HG02884 (cell line): ENCODE data around the gene TBC1D16.
"Not testable (repeated sequence)": the region's sequence is repeated elsewhere in the genome, so short reads cannot be mapped to it uniquely, and the experiment has no call there.

Experiments
- ATAC-seq: cut with Tn5 transposase; IDR thresholded peaks from one replicate; pipeline ENCODE4 v1.9.1; 2021; ENCODE audit warnings: mild to moderate bottlenecking, moderate library complexity; ENCODE audit not compliant: unreplicated experiment

TBC1D16 gene

DNA sequence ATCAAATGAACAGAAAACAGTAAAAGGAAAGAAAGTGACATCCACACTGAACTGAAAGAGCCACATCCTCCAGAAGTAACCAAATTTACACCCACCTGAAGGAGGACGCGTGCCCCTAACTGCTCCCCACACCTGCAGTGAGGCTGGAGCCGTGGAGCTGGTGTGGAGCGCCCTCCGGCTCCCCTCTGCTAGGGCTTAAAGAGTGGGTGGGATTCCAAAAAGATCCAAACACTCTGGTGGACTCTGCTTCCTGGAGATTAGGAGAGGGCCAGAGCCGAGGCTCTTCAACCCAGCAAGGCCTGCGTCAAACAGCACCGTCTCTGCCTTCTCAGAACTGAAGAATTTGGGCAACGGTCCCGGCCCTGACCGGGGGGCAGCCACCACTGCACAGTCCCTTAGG is 16.0 kb upstream of the TBC1D16 start:
- no peak for ATAC-seq

DNA sequence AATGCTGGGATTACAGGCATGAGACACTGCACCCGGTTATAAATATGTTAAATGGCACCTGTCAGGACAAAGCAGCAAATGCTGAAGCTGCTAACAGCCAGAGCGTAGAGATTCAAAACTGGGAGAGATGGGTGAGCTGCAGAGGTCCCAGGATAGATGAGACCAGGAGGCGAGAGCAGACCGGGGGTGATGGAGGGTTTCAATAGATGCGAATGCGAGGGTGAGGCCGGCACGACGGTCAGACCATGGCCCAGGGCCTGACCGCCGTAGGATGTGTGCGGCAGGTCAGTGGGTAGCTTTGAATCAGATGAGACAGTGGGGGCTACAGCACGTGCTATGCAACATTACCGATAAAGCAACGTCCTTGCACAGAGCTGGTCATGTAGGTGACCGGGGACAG is 15.0 kb upstream of the TBC1D16 start:
- ATAC-seq, result no peak

GRCh38 chr17:80049986-80050385 is 14.3 kb upstream of the TBC1D16 start:
- no peak for ATAC-seq

DNA sequence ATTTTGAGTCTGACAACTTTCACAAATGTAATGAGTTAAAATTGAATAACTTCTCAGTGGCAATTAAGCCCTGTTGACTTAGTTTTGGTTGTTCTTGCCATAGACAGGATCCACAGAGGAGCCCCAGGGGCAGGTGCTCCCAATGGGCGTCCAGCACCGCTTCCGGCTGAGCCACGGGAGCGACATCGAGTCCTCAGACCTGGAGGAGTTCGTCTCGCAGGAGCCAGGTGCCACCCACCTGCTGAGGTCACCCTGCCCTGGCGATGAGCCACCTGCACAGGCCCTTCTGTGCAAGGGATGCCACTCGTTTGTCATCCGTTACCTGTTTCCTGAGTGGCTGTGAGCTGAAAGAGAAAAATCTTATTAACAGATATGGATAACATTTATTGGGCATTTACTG is 11.5 kb upstream of the TBC1D16 start:
- ATAC-seq, result no peak

DNA sequence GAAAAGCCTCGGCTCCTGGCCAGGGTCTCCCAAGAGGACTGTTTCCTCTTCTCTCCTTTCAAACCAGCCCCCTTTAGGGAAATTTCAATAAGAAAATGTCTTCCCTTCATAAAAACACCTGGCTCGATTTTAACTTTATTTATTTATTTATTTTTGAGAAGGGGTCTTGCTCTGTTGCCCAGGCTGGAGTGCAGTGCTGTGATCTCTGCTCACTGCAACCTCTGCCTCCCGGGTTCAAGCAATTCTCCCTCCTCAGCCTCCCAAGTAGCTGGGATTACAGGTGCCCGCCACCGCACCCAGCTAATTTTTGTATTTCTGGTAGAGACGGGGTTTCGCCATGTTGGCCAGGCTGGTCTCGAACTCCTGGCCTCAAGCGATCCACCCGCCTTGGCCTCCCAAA is 11.0 kb upstream of the TBC1D16 start:
- not testable (repeated sequence) for ATAC-seq

GRCh38 chr17:80045703-80046102 is 10.0 kb upstream of the TBC1D16 start:
- no peak for ATAC-seq

GRCh38 chr17:80043963-80044362 is 8.3 kb upstream of the TBC1D16 start:
- ATAC-seq, result no peak

DNA sequence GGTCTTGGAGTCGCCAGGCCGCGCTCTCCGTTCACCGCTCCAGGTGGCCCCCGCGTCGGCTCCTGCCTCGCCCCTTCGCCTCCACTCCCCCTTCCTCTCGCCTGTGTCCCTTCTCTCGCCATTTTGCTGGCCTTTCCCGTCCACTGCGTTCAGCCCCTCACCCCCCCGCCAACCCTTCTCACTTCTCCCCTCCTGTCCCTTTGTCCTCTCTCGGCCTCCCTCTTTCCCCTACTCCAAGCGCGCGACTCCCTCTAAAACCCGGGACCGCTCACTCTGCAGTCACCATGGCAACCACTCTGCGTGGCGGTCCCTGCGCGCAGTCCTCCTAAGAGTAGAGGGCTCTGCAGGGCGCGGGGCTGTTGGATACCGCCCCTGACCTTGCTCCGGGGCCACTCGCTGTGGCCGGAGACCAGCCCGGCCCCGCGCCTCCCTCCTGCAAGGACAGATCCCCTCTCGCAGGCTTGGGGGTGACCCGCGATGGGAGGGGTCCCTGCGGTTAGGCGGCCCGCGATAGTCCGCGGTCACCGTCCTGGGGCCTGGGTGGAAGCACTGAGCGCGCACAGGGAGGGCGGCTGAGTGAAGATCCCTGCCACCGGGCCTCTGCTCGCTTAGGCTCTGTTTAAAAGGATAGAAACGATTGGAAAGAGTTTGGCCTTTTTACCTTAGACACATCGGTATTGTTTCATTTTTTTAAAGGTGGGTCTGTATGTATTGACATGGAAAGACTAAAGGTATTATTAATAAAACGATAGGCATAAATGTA is 1.2 kb upstream of the TBC1D16 start:
- ATAC-seq, result no peak

- ATAC-seq, result no peak
Observed at GRCh38 chr17:80035937-80036714, 454 bp upstream of the TBC1D16 start, which contains the start of gene CCDC40. Gene CCDC40, plus strand, starts transcription at chr17:80036642. Its CDS starts 21 bp downstream, at chr17:80036663.

DNA sequence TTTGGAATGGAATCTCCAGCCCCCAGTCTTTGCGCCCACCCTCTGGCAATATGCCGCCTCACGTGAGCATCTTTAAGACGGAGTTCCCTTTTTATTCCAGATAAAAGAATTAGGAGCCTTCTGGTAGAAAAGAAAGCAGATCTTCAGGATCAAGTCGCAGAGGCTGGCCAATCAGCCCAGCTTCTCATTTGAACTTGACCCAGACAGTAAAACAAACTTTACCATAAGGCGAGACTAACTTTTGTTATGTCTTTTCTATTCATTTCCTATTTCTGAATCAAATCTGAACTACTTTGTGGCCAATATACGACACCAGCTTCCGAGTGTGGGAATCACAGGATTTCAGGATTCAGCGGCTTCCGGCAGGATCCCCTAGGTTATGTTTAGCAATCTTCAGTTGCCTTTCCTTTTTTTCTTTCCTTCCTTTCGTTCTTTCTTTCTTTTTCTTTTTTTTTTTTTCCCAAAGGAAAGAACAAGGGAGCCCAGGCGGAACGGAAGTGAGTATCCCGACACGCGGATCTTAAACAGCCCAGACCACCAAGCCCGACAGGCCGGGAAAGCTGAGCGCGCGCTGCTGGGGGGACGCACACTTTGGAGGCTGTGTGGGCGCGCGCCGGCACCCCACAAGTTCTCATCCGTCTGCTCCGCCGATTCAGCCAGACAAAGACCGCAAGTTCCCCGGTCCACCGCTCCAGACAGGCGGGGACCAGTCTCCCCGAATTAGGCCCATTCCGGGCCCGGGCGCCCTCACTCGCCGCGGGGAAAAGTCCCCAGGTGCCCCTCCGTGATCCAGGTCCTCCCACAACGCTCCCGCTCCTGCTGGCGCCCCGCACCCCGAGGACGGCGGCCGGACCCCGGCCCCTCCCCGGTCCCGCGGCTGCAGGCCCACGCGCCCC is 633 bp downstream of the TBC1D16 start:
- no peak for ATAC-seq

DNA sequence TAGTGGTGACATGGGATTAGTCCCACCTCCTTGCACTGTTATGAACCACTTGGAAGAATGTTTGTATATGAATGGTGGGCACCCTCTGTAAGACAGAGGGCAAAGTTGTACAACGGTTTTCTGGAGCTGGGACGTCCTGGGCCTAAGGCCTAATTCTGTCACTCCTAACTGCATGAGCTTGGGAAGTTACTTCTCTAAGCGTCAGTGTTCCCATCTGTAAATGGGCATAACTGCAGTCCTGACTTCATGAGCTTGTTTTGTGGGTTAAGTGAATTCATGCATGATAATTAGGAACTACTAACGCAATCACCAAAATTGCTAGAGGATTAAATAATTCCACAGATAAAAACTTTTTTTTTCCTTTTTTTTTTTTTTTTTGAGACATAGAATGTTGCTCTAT is 1.8 kb downstream of the TBC1D16 start:
- no peak for ATAC-seq

DNA sequence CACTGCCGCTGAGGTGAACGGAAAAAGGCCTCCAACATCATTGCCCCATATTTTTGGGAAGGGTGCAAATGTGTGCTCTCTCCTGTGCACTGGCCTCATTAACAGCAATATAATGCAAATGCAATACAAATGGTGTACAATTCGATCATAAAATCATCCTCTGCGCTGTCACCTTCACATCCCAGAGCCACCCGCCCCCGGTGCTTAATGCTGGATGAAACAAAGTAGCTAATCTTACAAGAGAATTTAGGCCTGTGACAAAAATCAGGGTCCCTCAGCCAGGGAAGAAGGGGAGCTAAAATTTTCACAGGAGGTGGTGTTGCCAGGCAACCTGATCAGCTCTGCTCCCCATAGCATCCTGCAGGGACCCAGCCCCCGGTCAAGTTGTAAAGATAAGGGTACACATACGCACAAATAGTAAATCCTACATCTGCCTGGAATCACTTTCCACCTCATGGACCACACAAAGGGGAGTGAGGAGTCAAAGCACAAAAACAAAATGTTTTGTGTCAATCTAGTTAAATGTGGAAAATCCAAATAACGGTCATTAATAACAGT is 3.0 kb downstream of the TBC1D16 start:
- ATAC-seq, result no peak

GRCh38 chr17:80031691-80032430 is 3.8 kb downstream of the TBC1D16 start:
- ATAC-seq, result no peak

GRCh38 chr17:80030730-80031410 is 4.8 kb downstream of the TBC1D16 start:
- ATAC-seq, result no peak

- no peak for ATAC-seq
Observed at GRCh38 chr17:80029258-80029974, 6.3 kb downstream of the TBC1D16 start.

DNA sequence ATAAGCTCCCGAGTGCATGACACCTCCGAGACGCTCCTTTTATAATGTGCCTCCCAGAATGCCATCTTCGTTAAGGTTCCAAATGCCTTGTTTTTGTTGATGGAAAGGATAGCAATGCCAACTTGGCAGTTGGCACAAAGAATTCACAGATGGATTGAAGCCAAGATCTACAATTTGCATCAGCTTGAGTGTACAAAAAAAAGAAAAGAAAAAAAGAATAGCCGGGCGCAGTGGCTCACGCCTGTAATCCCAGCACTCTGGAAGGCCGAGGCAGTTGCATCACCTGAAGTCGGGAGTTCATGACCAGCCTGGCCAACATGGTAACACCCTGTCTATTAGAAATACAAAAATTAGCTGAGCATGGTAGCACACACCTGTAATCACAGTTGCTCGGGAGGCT is 7.6 kb downstream of the TBC1D16 start:
- no peak for ATAC-seq

- ATAC-seq, result no peak
Observed at GRCh38 chr17:80027043-80027435, 8.6 kb downstream of the TBC1D16 start.

- no peak for ATAC-seq
Observed at GRCh38 chr17:80026359-80027042, 9.2 kb downstream of the TBC1D16 start.
